Measurements from ENCODE around the gene MED19.

GRCh38 chr11:57744357-57744756 lies 32.3 kb upstream of the MED19 start:
- TF ChIP-seq CTCF (conservative IDR thresholded peaks at IDR 0.05; ENCODE audit: low read length), result no peak
- TF ChIP-seq EZH2phosphoT487 (IDR thresholded peaks at IDR 0.05; ENCODE audit: borderline replicate concordance), result no peak
